Liver (tissue), 9 donors: ENCODE data around the gene HS3ST3B1. TPM values are rescaled to one million over a fixed set of nuclear protein-coding genes. Genes with fewer than 3 reads are reported as not detected.

Source experiments
- DNase-seq: peaks from one replicate; pipeline ENCODE4 v3.0.0-alpha.2; 2017; ENCODE audit warnings: low spot score
- H3K27ac ChIP-seq, 2 donors: one replicate each; pipeline ENCODE4 v1.7.0; 2013; ENCODE audit warnings: inconsistent platforms in 2 of 2, low read length in 2 of 2, control low read depth in 1 of 2, low read depth in 1 of 2, mild to moderate bottlenecking in 1 of 2
- H3K27me3 ChIP-seq, 4 donors: one replicate each; pipeline versions ENCODE4 v1.6.1 to v1.7.0; 2013; ENCODE audit warnings: low read length in 3 of 4, inconsistent platforms in 1 of 4, mild to moderate bottlenecking in 1 of 4, moderate library complexity in 1 of 4; ENCODE audit not compliant: control insufficient read depth in 4 of 4, insufficient read depth in 4 of 4
- H3K36me3 ChIP-seq, 4 donors: one replicate each; pipeline versions ENCODE4 v1.6.1 to v1.7.0; 2013; ENCODE audit warnings: low read length in 3 of 4, mild to moderate bottlenecking in 3 of 4, low read depth in 1 of 4, moderate library complexity in 1 of 4; ENCODE audit not compliant: control insufficient read depth in 4 of 4, insufficient read depth in 3 of 4
- H3K4me1 ChIP-seq, 4 donors: one replicate each; pipeline versions ENCODE4 v1.6.1 to v1.7.0; 2013; ENCODE audit warnings: low read length in 3 of 4, mild to moderate bottlenecking in 3 of 4, moderate library complexity in 1 of 4; ENCODE audit not compliant: control insufficient read depth in 4 of 4, insufficient read depth in 4 of 4
- H3K4me3 ChIP-seq, 3 donors: one replicate each; pipeline versions ENCODE4 v1.6.1 to v1.7.0; 2013; ENCODE audit warnings: low read length in 3 of 3, control low read depth in 1 of 3, low read depth in 1 of 3, mild to moderate bottlenecking in 1 of 3
- H3K9ac ChIP-seq, 2 donors: one replicate each; pipeline ENCODE4 v1.7.0; 2013; ENCODE audit warnings: low read length in 2 of 2, mild to moderate bottlenecking in 2 of 2, moderate library complexity in 2 of 2, control low read depth in 1 of 2, low read depth in 1 of 2
- H3K9me3 ChIP-seq, 4 donors: one replicate each; pipeline versions ENCODE4 v1.6.1 to v1.7.0; 2013; ENCODE audit warnings: low read length in 3 of 4; ENCODE audit not compliant: control insufficient read depth in 4 of 4
- ATF3 ChIP-seq: IDR thresholded peaks from 2 replicates; pipeline ENCODE4 v1.6.1; 2016; ENCODE audit warnings: antibody characterized with exemption
- EGR1 ChIP-seq, 2 donors: IDR thresholded peaks; 2 replicates each; pipeline ENCODE4 v1.6.1; 2016 to 2018; ENCODE audit warnings: antibody characterized with exemption in 2 of 2, low read depth in 2 of 2
- FOXA1 ChIP-seq: IDR thresholded peaks from 2 replicates; pipeline ENCODE4 v1.6.1; 2016; ENCODE audit warnings: antibody characterized with exemption
- FOXA2 ChIP-seq: IDR thresholded peaks from 2 replicates; pipeline ENCODE4 v1.6.1; 2016; ENCODE audit warnings: antibody characterized with exemption
- GABPA ChIP-seq, 2 donors: IDR thresholded peaks in 1 of 2; conservative IDR thresholded peaks in 1 of 2; 2 replicates each; pipeline ENCODE4 v1.6.1; 2016; ENCODE audit warnings: antibody characterized with exemption in 2 of 2, mild to moderate bottlenecking in 1 of 2, moderate library complexity in 1 of 2
- HNF4A ChIP-seq, 2 donors: conservative IDR thresholded peaks; 2 replicates each; pipeline ENCODE4 v1.6.1; 2016; ENCODE audit warnings: antibody characterized with exemption in 2 of 2, mild to moderate bottlenecking in 2 of 2
- HNF4G ChIP-seq: IDR thresholded peaks from 2 replicates; pipeline ENCODE4 v1.6.1; 2016; ENCODE audit warnings: antibody characterized with exemption
- JUND ChIP-seq, 2 donors: IDR thresholded peaks; 2 replicates each; pipeline ENCODE4 v1.6.1; 2016; ENCODE audit warnings: antibody characterized with exemption in 2 of 2
- MAX ChIP-seq: IDR thresholded peaks from 2 replicates; pipeline ENCODE4 v1.6.1; 2016; ENCODE audit warnings: antibody characterized with exemption
- RAD21 ChIP-seq, 2 donors: IDR thresholded peaks; 2 replicates each; pipeline ENCODE4 v1.6.1; 2016; ENCODE audit warnings: antibody characterized with exemption in 2 of 2, mild to moderate bottlenecking in 2 of 2
- REST ChIP-seq: IDR thresholded peaks from 2 replicates; pipeline ENCODE4 v1.6.1; 2016; ENCODE audit warnings: antibody characterized with exemption, mild to moderate bottlenecking
- RXRA ChIP-seq, 2 donors: IDR thresholded peaks; 2 replicates each; pipeline ENCODE4 v1.6.1; 2017 to 2018; ENCODE audit warnings: antibody characterized with exemption in 2 of 2, mild to moderate bottlenecking in 1 of 2
- SP1 ChIP-seq: IDR thresholded peaks from 2 replicates; pipeline ENCODE4 v1.6.1; 2018; ENCODE audit warnings: antibody characterized with exemption, mild to moderate bottlenecking
- TAF1 ChIP-seq: conservative IDR thresholded peaks from 2 replicates; pipeline ENCODE4 v1.6.1; 2016; ENCODE audit warnings: antibody characterized with exemption, mild to moderate bottlenecking
- YY1 ChIP-seq: IDR thresholded peaks from 2 replicates; pipeline ENCODE4 v1.6.1; 2016; ENCODE audit warnings: antibody characterized with exemption, mild to moderate bottlenecking
- ZBTB33 ChIP-seq: IDR thresholded peaks from 2 replicates; pipeline ENCODE4 v1.6.1; 2016; ENCODE audit warnings: antibody characterized with exemption
- WGBS: extraction: QIAGEN DNeasy Blood & Tissue Kit; methylation state at CpG from one replicate; pipeline ENCODE4 v1.1.7; 2013; 5-methylcytosine and 5-hydroxymethylcytosine counted together
- polyA plus RNA-seq, 2 donors: library from polyadenylated mRNA; stranded (reverse) in 1 of 2; unstranded in 1 of 2; fragments of 200-250 nt in 1 of 2; fragments of >200 nt in 1 of 2; fragmentation: Nextera tagmentation in 1 of 2; extraction: Ambion mirVana in 1 of 2; gene quantifications; one replicate each; pipeline versions ENCODE4 v1.2.1 to v1.2.3, GENCODE V29; 2013 to 2015
- total RNA-seq, 2 donors: library from RNA; depleted of rRNA; stranded (reverse); fragments of >200 nt; gene quantifications; one replicate each; pipeline ENCODE4 v1.2.3, GENCODE V29; 2014
- donor health status: healthy.
- donor health status: healthy.
- donor health status: healthy.
- donor health status: healthy.
- donor health status: healthy.

The HS3ST3B1 gene
- total and polyA plus RNA-seq, 4 donors, result 11.9 to 33.5 (median 22.4) TPM

GRCh38 chr17:14372461-14372860 lies 71.6 kb downstream of the HS3ST3B1 start:
- Histone ChIP-seq H3K4me1 (peaks cover 4 to 46% (median 17%) of the 10 kb centered on the region in 4 donors), H3K36me3 (no peaks in the 10 kb centered on the region), H3K27ac (peak overlapping the region; percentile 90 to 91), H3K4me3 (peak overlapping the region in 1 of 3 donors; percentile 20), H3K9me3 (no peaks in the 10 kb centered on the region), H3K27me3 (no peaks in the 10 kb centered on the region), H3K9ac (no peak overlapping the region)
- WGBS, result 34% methylated on average over 6 of the region's 6 CpGs
- TF ChIP-seq ATF3 (no peak), REST (no peak), TAF1 (no peak), RAD21 (IDR thresholded peaks at IDR 0.05) (no peak), ZBTB33 (no peak), HNF4G (no peak)
- no peak for DNase-seq

GRCh38 chr17:14372905-14373613 lies 72.2 kb downstream of the HS3ST3B1 start:
- H3K4me3 ChIP-seq, result peak overlapping the region in 2 of 3 donors; percentile 26 to 37
- H3K9ac ChIP-seq, result peak overlapping the region; percentile 23 to 82
- peak; percentile 55 for DNase-seq
- no peaks in the 10 kb centered on the region for H3K27me3 ChIP-seq
- H3K36me3 ChIP-seq, result no peaks in the 10 kb centered on the region
- H3K9me3 ChIP-seq, result no peaks in the 10 kb centered on the region
- peaks cover 4 to 46% (median 17%) of the 10 kb centered on the region in 4 donors for H3K4me1 ChIP-seq
- WGBS, result 28% methylated on average over 10 of the region's 10 CpGs
- peak overlapping the region; percentile 90 to 91 for H3K27ac ChIP-seq
- peak; percentile 93 for TF ChIP-seq SP1
- peak; percentile 43 to 66 for TF ChIP-seq RAD21 (IDR thresholded peaks at IDR 0.05)
- TF ChIP-seq YY1, result peak; percentile 58
- TF ChIP-seq GABPA (IDR thresholded peaks at IDR 0.05 in 1 of 2, conservative IDR thresholded peaks at IDR 0.05 in 1 of 2), result peak in 1 of 2 donors; percentile 40
- TF ChIP-seq RXRA (IDR thresholded peaks at IDR 0.05), result peak; percentile 89 to 95
- peak; percentile 85 for TF ChIP-seq ZBTB33
- TF ChIP-seq HNF4A (conservative IDR thresholded peaks at IDR 0.05), result peak; percentile 90 to 95
- peak; percentile 75 for TF ChIP-seq MAX
- TF ChIP-seq TAF1, result peak; percentile 36
- TF ChIP-seq ATF3, result peak; percentile 26
- TF ChIP-seq FOXA1, result peak; percentile 46
- TF ChIP-seq JUND (IDR thresholded peaks at IDR 0.05), result peak; percentile 55 to 78
- peak; percentile 25 for TF ChIP-seq REST
- TF ChIP-seq EGR1 (IDR thresholded peaks at IDR 0.05; ENCODE audit: low read depth in 2 of 2), result peak in 1 of 2 donors; percentile 74
- TF ChIP-seq FOXA2, result peak; percentile 59
- TF ChIP-seq HNF4G, result peak; percentile 69
